HG02759 (cell line): ENCODE data around the gene TSPAN2.

Source experiments
- ATAC-seq: cut with Tn5 transposase; IDR thresholded peaks from one replicate; pipeline ENCODE4 v1.9.1; 2021; ENCODE audit warnings: mild to moderate bottlenecking, moderate library complexity; ENCODE audit not compliant: unreplicated experiment

The TSPAN2 gene

GRCh38 chr1:115076384-115076915 lies 12.9 kb downstream of the TSPAN2 start:
- no peak for ATAC-seq

GRCh38 chr1:115074839-115075534 lies 14.3 kb downstream of the TSPAN2 start:
- ATAC-seq: no peak

- peak; percentile 50 for ATAC-seq
Observed at GRCh38 chr1:115073298-115074087, 15.8 kb downstream of the TSPAN2 start.

GRCh38 chr1:115071012-115071664 lies 18.2 kb downstream of the TSPAN2 start:
- ATAC-seq: no peak

- ATAC-seq: no peak
Observed at GRCh38 chr1:115069659-115070308, 19.5 kb downstream of the TSPAN2 start.

GRCh38 chr1:115068826-115069585 lies 20.3 kb downstream of the TSPAN2 start:
- ATAC-seq: no peak

- no peak for ATAC-seq
Observed at GRCh38 chr1:115067161-115067859, 22.0 kb downstream of the TSPAN2 start.

- no peak for ATAC-seq
Observed at GRCh38 chr1:115065021-115065420, 24.3 kb downstream of the TSPAN2 start.

GRCh38 chr1:115064461-115064860 lies 24.8 kb downstream of the TSPAN2 start:
- ATAC-seq: no peak

GRCh38 chr1:115063228-115063901 lies 25.9 kb downstream of the TSPAN2 start:
- no peak for ATAC-seq

GRCh38 chr1:115062542-115063004 lies 26.7 kb downstream of the TSPAN2 start:
- ATAC-seq: peak; percentile 93

- no peak for ATAC-seq
Observed at GRCh38 chr1:115060501-115060900, 28.8 kb downstream of the TSPAN2 start.

GRCh38 chr1:115059316-115059715 lies 30.0 kb downstream of the TSPAN2 start:
- no peak for ATAC-seq

- ATAC-seq: no peak
Observed at GRCh38 chr1:115057661-115058254, 31.5 kb downstream of the TSPAN2 start.

- no peak for ATAC-seq
Observed at GRCh38 chr1:115056395-115056798, 32.9 kb downstream of the TSPAN2 start.

GRCh38 chr1:115052454-115053083 lies 36.7 kb downstream of the TSPAN2 start:
- ATAC-seq: peak; percentile 67

GRCh38 chr1:115051850-115052249 lies 37.5 kb downstream of the TSPAN2 start:
- no peak for ATAC-seq

GRCh38 chr1:115046751-115047150 lies 42.6 kb downstream of the TSPAN2 start:
- ATAC-seq: no peak
